ENCODE data around the gene STAMBPL1.

Gene STAMBPL1

DNA sequence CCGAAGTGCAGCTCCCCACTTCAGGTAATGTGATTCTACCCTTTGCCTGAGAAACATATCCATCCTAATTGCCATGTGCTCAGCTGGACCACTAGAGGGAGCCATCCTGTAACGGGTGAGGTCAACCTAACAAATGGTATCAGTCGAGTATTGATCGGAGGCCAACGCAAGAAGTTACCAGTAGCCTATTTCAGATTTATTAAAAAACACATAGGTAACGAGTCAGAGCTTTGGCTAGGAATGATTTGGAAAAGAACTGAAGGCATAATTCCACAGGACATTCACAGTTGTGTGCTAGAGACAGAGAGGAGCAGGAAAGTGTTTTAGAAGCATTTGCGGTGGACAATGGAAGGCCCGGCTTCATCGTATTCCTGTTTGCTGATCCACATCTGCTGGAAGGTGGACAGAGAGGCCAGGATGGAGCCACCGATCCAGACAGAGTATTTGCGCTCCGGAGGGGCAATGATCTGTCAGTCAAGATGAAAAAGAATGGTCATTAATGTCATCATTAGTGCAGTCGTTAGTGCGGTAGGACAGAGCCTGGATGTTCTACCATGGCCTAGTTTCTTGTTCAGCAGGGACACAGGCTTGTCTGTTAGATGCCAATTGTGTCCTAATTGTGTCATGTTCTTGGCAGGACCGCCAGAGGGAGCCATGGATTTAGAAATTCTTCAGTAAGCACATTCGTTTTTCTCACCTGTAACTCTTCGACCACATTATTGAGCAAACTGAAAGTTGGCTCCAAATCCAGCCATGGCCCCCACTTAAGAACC, 55.0 kb downstream of the STAMBPL1 start:
- Histone ChIP-seq H3K36me3 (ENCODE audit: control insufficient read depth in 2 of 2, insufficient read depth in 2 of 2, low read length in 2 of 2) (peaks cover 51 to 57% of the 10 kb centered on the region in 2 donors), H3K27ac (ENCODE audit: low read length) (peak overlapping the region; percentile 79), H3K4me3 (ENCODE audit: low read length in 2 of 2) (peak overlapping the region in 1 of 2 donors; percentile 17)

DNA sequence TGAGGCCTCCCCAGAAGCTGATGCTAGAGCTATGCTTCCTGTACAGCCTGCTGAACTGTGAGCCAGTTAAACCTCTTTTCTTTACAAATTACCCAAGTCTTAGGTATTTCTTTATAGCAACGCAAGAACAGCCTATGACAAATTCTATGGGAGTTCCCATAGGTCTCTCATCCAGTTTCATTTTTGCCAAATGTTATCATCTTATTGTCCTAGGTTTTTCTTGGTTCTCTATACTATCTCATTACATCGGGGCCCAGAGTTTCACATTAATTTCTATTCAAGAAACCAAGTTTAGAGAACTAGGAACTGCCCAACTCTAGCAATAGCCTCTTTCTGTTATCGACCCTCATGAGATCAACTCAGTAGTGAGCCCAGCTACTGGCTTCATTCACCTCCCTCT, 56.6 kb downstream of the STAMBPL1 start:
- peak overlapping the region; percentile 79 for H3K27ac ChIP-seq (ENCODE audit: low read length)
- H3K36me3 ChIP-seq (ENCODE audit: control insufficient read depth in 2 of 2, insufficient read depth in 2 of 2, low read length in 2 of 2): peaks cover 67 to 73% of the 10 kb centered on the region in 2 donors
- H3K4me1 ChIP-seq (ENCODE audit: control insufficient read depth, insufficient read depth, low read length): peaks cover 37% of the 10 kb centered on the region
- H3K9me3 ChIP-seq (ENCODE audit: control insufficient read depth in 2 of 2, low read length in 2 of 2): no peaks in the 10 kb centered on the region
- peak overlapping the region in 1 of 2 donors; percentile 7 for H3K9ac ChIP-seq (ENCODE audit: low read length in 2 of 2)
- H3K27me3 ChIP-seq (ENCODE audit: control insufficient read depth in 1 of 2, insufficient read depth in 2 of 2, low read length in 2 of 2): no peaks in the 10 kb centered on the region
- no peak overlapping the region for H3K4me3 ChIP-seq (ENCODE audit: low read length in 2 of 2)

More for the DNA sequence above, 55.0 kb downstream of the STAMBPL1 start:
- H3K4me1 ChIP-seq (ENCODE audit: control insufficient read depth, insufficient read depth, low read length): peaks cover 24% of the 10 kb centered on the region
- H3K9me3 ChIP-seq (ENCODE audit: control insufficient read depth in 2 of 2, low read length in 2 of 2): no peaks in the 10 kb centered on the region
- no peaks in the 10 kb centered on the region for H3K27me3 ChIP-seq (ENCODE audit: control insufficient read depth in 1 of 2, insufficient read depth in 2 of 2, low read length in 2 of 2)
- peak overlapping the region in 1 of 2 donors; percentile 2 for H3K9ac ChIP-seq (ENCODE audit: low read length in 2 of 2)

DNA sequence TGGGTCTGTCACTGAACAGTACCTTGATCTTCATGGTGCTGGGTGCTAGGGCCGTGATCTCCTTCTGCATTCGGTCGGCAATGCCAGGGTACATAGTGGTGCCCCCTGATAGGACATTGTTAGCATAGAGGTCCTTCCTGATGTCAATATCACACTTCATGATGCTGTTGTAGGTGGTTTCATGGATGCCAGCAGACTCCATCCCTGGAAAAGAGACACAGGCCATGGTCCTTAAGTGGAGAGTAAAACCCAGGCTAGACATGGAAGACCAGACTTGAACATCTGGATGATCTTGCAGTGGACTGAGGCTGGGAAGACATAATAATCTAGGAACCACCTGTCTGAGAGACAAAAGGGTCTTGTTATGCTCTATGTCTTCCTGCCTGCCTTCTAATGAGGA, 58.0 kb downstream of the STAMBPL1 start:
- Histone ChIP-seq H3K27me3 (ENCODE audit: control insufficient read depth in 1 of 2, insufficient read depth in 2 of 2, low read length in 2 of 2) (no peaks in the 10 kb centered on the region), H3K36me3 (ENCODE audit: control insufficient read depth in 2 of 2, insufficient read depth in 2 of 2, low read length in 2 of 2) (peaks cover 81 to 87% of the 10 kb centered on the region in 2 donors), H3K4me1 (ENCODE audit: control insufficient read depth, insufficient read depth, low read length) (peaks cover 44% of the 10 kb centered on the region), H3K9ac (ENCODE audit: low read length in 2 of 2) (peak overlapping the region in 1 of 2 donors; percentile 22), H3K27ac (ENCODE audit: low read length) (peak overlapping the region; percentile 79), H3K9me3 (ENCODE audit: control insufficient read depth in 2 of 2, low read length in 2 of 2) (no peaks in the 10 kb centered on the region), H3K4me3 (ENCODE audit: low read length in 2 of 2) (no peak overlapping the region)

DNA sequence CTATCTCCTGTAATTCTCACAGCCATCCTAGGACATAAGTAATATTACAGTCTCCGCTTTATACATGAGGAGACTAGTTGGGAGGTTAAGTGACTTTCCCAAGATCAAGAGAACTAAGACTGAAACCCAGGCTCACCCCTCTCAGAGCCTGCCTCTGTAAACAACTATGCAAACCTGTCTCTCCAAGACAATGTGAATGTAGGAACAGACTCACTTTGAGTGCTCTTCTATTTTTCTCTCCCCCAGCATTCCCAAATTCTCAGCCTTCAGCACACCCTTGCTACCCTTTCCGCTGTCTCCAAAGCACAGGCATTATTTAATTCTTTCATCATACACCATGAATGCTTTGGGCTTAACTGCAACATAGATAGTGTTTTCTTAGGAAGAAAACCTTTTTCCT, 58.9 kb downstream of the STAMBPL1 start:
- H3K27ac ChIP-seq (ENCODE audit: low read length): peak overlapping the region; percentile 79
- H3K4me1 ChIP-seq (ENCODE audit: control insufficient read depth, insufficient read depth, low read length): peaks cover 48% of the 10 kb centered on the region
- peaks cover 88 to 96% of the 10 kb centered on the region in 2 donors for H3K36me3 ChIP-seq (ENCODE audit: control insufficient read depth in 2 of 2, insufficient read depth in 2 of 2, low read length in 2 of 2)

DNA sequence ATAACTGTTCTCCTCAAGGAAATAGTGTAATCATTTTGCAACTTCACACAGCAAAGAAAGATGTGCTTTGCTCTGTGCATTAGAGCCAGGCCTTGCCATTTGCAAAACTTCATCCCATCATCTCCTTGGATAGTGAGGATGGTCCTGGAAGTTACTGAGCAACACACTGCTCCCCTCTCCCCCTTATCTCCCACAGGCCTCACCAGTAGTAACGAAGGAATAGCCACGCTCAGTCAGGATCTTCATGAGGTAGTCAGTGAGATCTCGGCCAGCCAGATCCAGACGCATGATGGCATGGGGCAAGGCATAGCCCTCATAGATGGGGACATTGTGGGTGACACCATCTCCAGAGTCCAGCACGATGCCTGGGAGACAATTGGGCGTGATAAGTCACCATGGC, 61.0 kb downstream of the STAMBPL1 start:
- peak overlapping the region; percentile 3 to 29 for H3K9ac ChIP-seq (ENCODE audit: low read length in 2 of 2)

More for the DNA sequence above, 58.9 kb downstream of the STAMBPL1 start:
- no peaks in the 10 kb centered on the region for H3K27me3 ChIP-seq (ENCODE audit: control insufficient read depth in 1 of 2, insufficient read depth in 2 of 2, low read length in 2 of 2)
- H3K9me3 ChIP-seq (ENCODE audit: control insufficient read depth in 2 of 2, low read length in 2 of 2): no peaks in the 10 kb centered on the region
- H3K9ac ChIP-seq (ENCODE audit: low read length in 2 of 2): peak overlapping the region in 1 of 2 donors; percentile 55
- peak overlapping the region in 1 of 2 donors; percentile 15 for H3K4me3 ChIP-seq (ENCODE audit: low read length in 2 of 2)

DNA sequence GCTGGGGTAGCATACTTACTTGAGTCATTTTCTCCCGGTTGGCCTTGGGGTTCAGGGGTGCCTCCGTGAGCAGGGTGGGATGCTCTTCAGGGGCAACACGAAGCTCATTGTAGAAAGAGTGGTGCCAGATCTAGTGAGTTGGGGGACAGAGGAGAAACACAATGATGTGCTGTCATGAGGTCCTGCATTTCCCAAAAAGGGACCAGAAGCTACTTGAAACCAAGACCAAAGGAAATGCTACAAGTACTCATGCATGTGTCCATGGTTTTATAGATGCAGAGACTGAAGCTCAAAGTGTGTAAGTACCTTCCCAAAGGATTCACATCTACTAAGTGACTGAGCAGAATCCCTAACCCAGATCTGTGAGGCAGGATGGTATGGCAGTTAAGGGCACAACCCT, 63.7 kb downstream of the STAMBPL1 start:
- H3K36me3 ChIP-seq (ENCODE audit: control insufficient read depth in 2 of 2, insufficient read depth in 2 of 2, low read length in 2 of 2): peaks cover 86 to 93% of the 10 kb centered on the region in 2 donors
- no peaks in the 10 kb centered on the region for H3K27me3 ChIP-seq (ENCODE audit: control insufficient read depth in 1 of 2, insufficient read depth in 2 of 2, low read length in 2 of 2)
- peak overlapping the region; percentile 33 to 40 for H3K4me3 ChIP-seq (ENCODE audit: low read length in 2 of 2)
- H3K9ac ChIP-seq (ENCODE audit: low read length in 2 of 2): peak overlapping the region; percentile 30 to 68
- H3K4me1 ChIP-seq (ENCODE audit: control insufficient read depth, insufficient read depth, low read length): peaks cover 69% of the 10 kb centered on the region
- H3K9me3 ChIP-seq (ENCODE audit: control insufficient read depth in 2 of 2, low read length in 2 of 2): no peaks in the 10 kb centered on the region
- peak overlapping the region; percentile 79 for H3K27ac ChIP-seq (ENCODE audit: low read length)

More for the DNA sequence above, 61.0 kb downstream of the STAMBPL1 start:
- peak overlapping the region; percentile 79 for H3K27ac ChIP-seq (ENCODE audit: low read length)
- H3K27me3 ChIP-seq (ENCODE audit: control insufficient read depth in 1 of 2, insufficient read depth in 2 of 2, low read length in 2 of 2): no peaks in the 10 kb centered on the region
- H3K4me1 ChIP-seq (ENCODE audit: control insufficient read depth, insufficient read depth, low read length): peaks cover 63% of the 10 kb centered on the region
- H3K4me3 ChIP-seq (ENCODE audit: low read length in 2 of 2): no peak overlapping the region
- peaks cover 89 to 97% of the 10 kb centered on the region in 2 donors for H3K36me3 ChIP-seq (ENCODE audit: control insufficient read depth in 2 of 2, insufficient read depth in 2 of 2, low read length in 2 of 2)
- no peaks in the 10 kb centered on the region for H3K9me3 ChIP-seq (ENCODE audit: control insufficient read depth in 2 of 2, low read length in 2 of 2)

DNA sequence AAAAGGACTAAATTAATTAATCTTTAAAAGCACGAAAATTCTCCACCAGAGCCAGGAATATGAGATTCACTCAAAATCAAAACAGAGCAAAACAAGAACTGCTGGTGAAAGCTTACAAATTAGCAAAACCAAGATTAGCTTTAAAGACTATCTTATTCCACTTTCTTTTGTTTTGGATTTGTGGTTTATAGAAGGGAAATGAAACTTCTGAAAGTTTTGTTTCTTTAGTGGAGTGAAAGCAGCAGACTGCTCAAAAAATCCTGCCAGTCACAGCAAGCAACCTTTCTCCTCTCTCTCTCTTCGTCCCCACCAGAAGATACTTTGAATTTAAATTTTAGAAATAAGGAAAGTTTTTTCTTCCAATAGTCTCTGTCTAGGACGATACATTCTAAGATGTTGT, 64.8 kb downstream of the STAMBPL1 start:
- H3K9me3 ChIP-seq (ENCODE audit: control insufficient read depth in 2 of 2, low read length in 2 of 2): no peaks in the 10 kb centered on the region
- H3K27ac ChIP-seq (ENCODE audit: low read length): peak overlapping the region; percentile 79
- peaks cover 76 to 88% of the 10 kb centered on the region in 2 donors for H3K36me3 ChIP-seq (ENCODE audit: control insufficient read depth in 2 of 2, insufficient read depth in 2 of 2, low read length in 2 of 2)
- peak overlapping the region in 1 of 2 donors; percentile 64 for H3K4me3 ChIP-seq (ENCODE audit: low read length in 2 of 2)
- peaks cover 61% of the 10 kb centered on the region for H3K4me1 ChIP-seq (ENCODE audit: control insufficient read depth, insufficient read depth, low read length)
- H3K9ac ChIP-seq (ENCODE audit: low read length in 2 of 2): peak overlapping the region; percentile 25 to 68
- no peaks in the 10 kb centered on the region for H3K27me3 ChIP-seq (ENCODE audit: control insufficient read depth in 1 of 2, insufficient read depth in 2 of 2, low read length in 2 of 2)

DNA sequence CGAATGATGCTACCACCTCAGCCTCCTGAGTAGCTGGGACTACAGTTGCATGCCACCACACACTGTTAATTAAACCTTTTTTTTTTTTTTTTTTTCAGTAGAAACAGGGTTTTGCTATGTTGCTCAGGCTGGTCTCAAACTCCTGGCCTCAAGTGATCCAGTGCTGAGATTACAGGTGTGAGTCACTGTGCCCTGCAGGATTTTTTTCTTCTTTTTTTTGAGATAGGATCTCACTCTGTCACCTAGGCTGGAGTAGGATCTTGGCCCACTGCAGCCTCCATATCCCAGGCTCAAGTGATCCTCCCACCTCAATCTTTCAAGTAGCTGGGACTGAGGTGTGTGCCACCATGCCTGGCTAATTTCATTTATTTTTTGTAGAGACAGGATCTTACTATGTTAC, 66.2 kb downstream of the STAMBPL1 start:
- Histone ChIP-seq H3K4me3 (ENCODE audit: low read length in 2 of 2) (peak overlapping the region; percentile 29 to 45), H3K27me3 (ENCODE audit: control insufficient read depth in 1 of 2, insufficient read depth in 2 of 2, low read length in 2 of 2) (no peaks in the 10 kb centered on the region), H3K36me3 (ENCODE audit: control insufficient read depth in 2 of 2, insufficient read depth in 2 of 2, low read length in 2 of 2) (peaks cover 65 to 74% of the 10 kb centered on the region in 2 donors), H3K9ac (ENCODE audit: low read length in 2 of 2) (peak overlapping the region; percentile 21 to 38), H3K9me3 (ENCODE audit: control insufficient read depth in 2 of 2, low read length in 2 of 2) (no peaks in the 10 kb centered on the region), H3K27ac (ENCODE audit: low read length) (peak overlapping the region; percentile 6), H3K4me1 (ENCODE audit: control insufficient read depth, insufficient read depth, low read length) (peaks cover 49% of the 10 kb centered on the region)

DNA sequence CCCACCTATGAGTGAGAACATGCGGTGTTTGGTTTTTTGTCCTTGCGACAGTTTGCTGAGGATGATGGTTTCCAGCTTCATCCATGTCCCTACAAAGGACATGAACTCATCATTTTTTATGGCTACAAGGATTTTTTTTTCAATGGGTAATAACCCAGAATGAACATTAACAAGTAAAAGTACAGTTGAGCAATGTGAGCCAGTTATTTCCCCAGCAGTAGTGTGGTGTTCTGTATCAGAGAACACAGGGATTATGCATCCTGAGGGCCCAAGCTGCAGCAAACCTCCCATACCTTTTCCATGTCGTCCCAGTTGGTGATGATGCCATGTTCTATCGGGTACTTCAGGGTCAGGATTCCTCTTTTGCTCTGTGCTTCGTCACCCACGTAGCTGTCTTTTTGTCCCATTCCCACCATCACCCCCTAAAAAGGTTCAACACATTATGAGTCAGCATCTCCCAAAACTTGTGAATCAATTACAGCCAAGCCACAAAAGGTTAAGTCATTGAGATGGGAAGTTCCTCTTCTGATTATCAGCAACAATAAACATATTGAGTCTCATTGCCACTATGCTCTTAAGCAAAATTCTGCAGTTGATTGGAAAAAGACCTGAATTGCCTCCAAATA, 67.0 kb downstream of the STAMBPL1 start:
- H3K4me3 ChIP-seq (ENCODE audit: low read length in 2 of 2): peak overlapping the region; percentile 87 to 92
- peak overlapping the region; percentile 99 to 100 for H3K9ac ChIP-seq (ENCODE audit: low read length in 2 of 2)
- no peaks in the 10 kb centered on the region for H3K9me3 ChIP-seq (ENCODE audit: control insufficient read depth in 2 of 2, low read length in 2 of 2)
- peaks cover 56 to 65% of the 10 kb centered on the region in 2 donors for H3K36me3 ChIP-seq (ENCODE audit: control insufficient read depth in 2 of 2, insufficient read depth in 2 of 2, low read length in 2 of 2)
- H3K27ac ChIP-seq (ENCODE audit: low read length): peak overlapping the region; percentile 60
- no peaks in the 10 kb centered on the region for H3K27me3 ChIP-seq (ENCODE audit: control insufficient read depth in 1 of 2, insufficient read depth in 2 of 2, low read length in 2 of 2)
- peaks cover 41% of the 10 kb centered on the region for H3K4me1 ChIP-seq (ENCODE audit: control insufficient read depth, insufficient read depth, low read length)

DNA sequence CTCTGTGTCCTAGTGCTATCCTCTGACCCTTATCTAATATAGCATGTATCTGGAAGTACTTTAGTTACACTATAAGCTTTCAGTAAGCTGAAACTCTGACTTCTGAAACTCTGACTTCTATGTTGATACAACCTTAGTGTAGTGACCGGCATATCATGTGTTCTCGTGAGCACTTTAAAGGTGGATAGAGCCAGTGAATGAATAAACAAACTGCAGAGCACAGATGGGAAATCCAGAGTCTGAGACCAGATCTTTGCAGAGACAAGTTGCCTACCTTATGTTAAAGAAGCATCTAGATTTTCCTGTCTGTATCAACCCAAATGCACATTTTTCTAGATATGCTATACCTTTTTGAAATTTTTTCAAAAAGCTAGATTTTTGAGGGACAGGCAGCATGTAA, 69.0 kb downstream of the STAMBPL1 start:
- Histone ChIP-seq H3K27ac (ENCODE audit: low read length) (peak overlapping the region; percentile 99), H3K9me3 (ENCODE audit: control insufficient read depth in 2 of 2, low read length in 2 of 2) (no peaks in the 10 kb centered on the region), H3K36me3 (ENCODE audit: control insufficient read depth in 2 of 2, insufficient read depth in 2 of 2, low read length in 2 of 2) (peaks cover 38 to 45% of the 10 kb centered on the region in 2 donors), H3K27me3 (ENCODE audit: control insufficient read depth in 1 of 2, insufficient read depth in 2 of 2, low read length in 2 of 2) (no peaks in the 10 kb centered on the region), H3K4me1 (ENCODE audit: control insufficient read depth, insufficient read depth, low read length) (peaks cover 25% of the 10 kb centered on the region), H3K4me3 (ENCODE audit: low read length in 2 of 2) (peak overlapping the region; percentile 87 to 92), H3K9ac (ENCODE audit: low read length in 2 of 2) (peak overlapping the region; percentile 99 to 100)
